Gastroesophageal sphincter (tissue), 4 donors: ENCODE results near the gene SPATA19. TPM values are rescaled to one million over a fixed set of nuclear protein-coding genes. Genes with fewer than 3 reads are reported as not detected.

Experiments
- ATAC-seq: fragments of 150-250 bp; one replicate; pipeline ENCODE4 v1.9.1; 2016; ENCODE audit warnings: mild to moderate bottlenecking, moderate library complexity
- H3K27ac ChIP-seq, 4 donors: fragments of 200-600 bp; sonication (generic) in 3 of 4; 1 replicate in 3 of 4; 2 replicates in 1 of 4; pipeline ENCODE4 v1.5.1; 2016 to 2019
- H3K27me3 ChIP-seq: fragments of 200-600 bp; sonication (generic); one replicate; pipeline ENCODE4 v1.5.1; 2019
- H3K36me3 ChIP-seq, 2 donors: fragments of 200-600 bp; sonication (generic); one replicate each; pipeline ENCODE4 v1.5.1; 2019; ENCODE audit warnings: control low read depth in 1 of 2
- H3K4me1 ChIP-seq, 3 donors: fragments of 200-600 bp; sonication (generic); 1 replicate in 2 of 3; 2 replicates in 1 of 3; pipeline ENCODE4 v1.5.1; 2016 to 2019; ENCODE audit warnings: control low read depth in 2 of 3
- H3K4me3 ChIP-seq, 2 donors: fragments of 200-600 bp; sonication (generic); one replicate each; pipeline ENCODE4 v1.5.1; 2019; ENCODE audit warnings: mild to moderate bottlenecking in 1 of 2, moderate library complexity in 1 of 2
- H3K9me3 ChIP-seq, 3 donors: fragments of 200-600 bp; sonication (generic); one replicate each; pipeline ENCODE4 v1.5.1; 2017 to 2019; ENCODE audit warnings: control low read depth in 2 of 3
- CTCF ChIP-seq, 4 experiments: fragments of 200-600 bp in 2 of 4; fragments of 450-650 bp in 2 of 4; sonication (generic) in 1 of 4; IDR thresholded peaks; one replicate each; pipeline ENCODE4 v1.5.1; 2017 to 2019; ENCODE audit warnings: antibody characterized with exemption in 4 of 4, mild to moderate bottlenecking in 2 of 4, moderate library complexity in 2 of 4
- EP300 ChIP-seq: sonication (generic); formaldehyde crosslinking; IDR thresholded peaks from one replicate; pipeline ENCODE4 v1.6.1; 2017; ENCODE audit warnings: antibody characterized with exemption, mild to moderate bottlenecking
- POLR2A ChIP-seq, 2 donors: fragments of 450-650 bp; IDR thresholded peaks; one replicate each; pipeline ENCODE4 v1.6.1; 2017; ENCODE audit warnings: antibody characterized with exemption in 2 of 2, mild to moderate bottlenecking in 2 of 2, moderate library complexity in 1 of 2
- POLR2AphosphoS5 ChIP-seq: sonication (generic); formaldehyde crosslinking; IDR thresholded peaks from one replicate; pipeline ENCODE4 v1.6.1; 2017; ENCODE audit warnings: antibody characterized with exemption
- WGBS, 2 donors: methylation state at CpG; one replicate each; pipeline ENCODE4 v1.1.5; 2018; ENCODE audit warnings: low coverage in 1 of 2; 5-methylcytosine and 5-hydroxymethylcytosine counted together
- total RNA-seq, 4 donors: library from RNA; depleted of rRNA; stranded (reverse); fragments of >200 nt; gene quantifications; one replicate each; pipeline ENCODE4 v1.1.0, GENCODE V29; 2016

Gene SPATA19
- total RNA-seq, 4 donors from 2014 or later: not detected

GRCh38 chr11:133819114-133819513, 26.2 kb downstream of the SPATA19 start:
- no peak overlapping the region for H3K4me3 ChIP-seq
- ATAC-seq: no peak

GRCh38 chr11:133818302-133818701, 27.0 kb downstream of the SPATA19 start:
- no peak for TF ChIP-seq POLR2A (IDR thresholded peaks at IDR 0.05)
- TF ChIP-seq CTCF (IDR thresholded peaks at IDR 0.05): no peak
- no peak for TF ChIP-seq POLR2AphosphoS5
- TF ChIP-seq EP300: no peak
- H3K4me1 ChIP-seq: no peaks in the 10 kb centered on the region
- no peak overlapping the region for H3K27ac ChIP-seq
- H3K4me3 ChIP-seq: no peak overlapping the region
- WGBS, 2 donors: 81 to 86% methylated on average over 5 to 8 of the region's 12 CpGs
- H3K36me3 ChIP-seq: no peaks in the 10 kb centered on the region
- H3K27me3 ChIP-seq: peaks cover 36% of the 10 kb centered on the region
- no peak for ATAC-seq
- H3K9me3 ChIP-seq: no peaks in the 10 kb centered on the region

More at GRCh38 chr11:133819114-133819513, 26.2 kb downstream of the SPATA19 start:
- TF ChIP-seq POLR2AphosphoS5: no peak
- no peak for TF ChIP-seq EP300
- TF ChIP-seq CTCF (IDR thresholded peaks at IDR 0.05): no peak
- no peak for TF ChIP-seq POLR2A (IDR thresholded peaks at IDR 0.05)
- Histone ChIP-seq H3K9me3 (no peaks in the 10 kb centered on the region), H3K4me1 (no peaks in the 10 kb centered on the region), H3K27me3 (peaks cover 30% of the 10 kb centered on the region), H3K36me3 (no peaks in the 10 kb centered on the region), H3K27ac (no peak overlapping the region)
- 78 to 83% methylated on average over 9 to 10 of the region's 10 CpGs for WGBS, 2 donors

GRCh38 chr11:133817449-133817848, 27.9 kb downstream of the SPATA19 start:
- Histone ChIP-seq H3K36me3 (no peaks in the 10 kb centered on the region), H3K4me3 (no peak overlapping the region), H3K27ac (no peak overlapping the region), H3K9me3 (no peaks in the 10 kb centered on the region), H3K4me1 (no peaks in the 10 kb centered on the region), H3K27me3 (peaks cover 42% of the 10 kb centered on the region)
- no peak for TF ChIP-seq EP300
- no peak for TF ChIP-seq POLR2AphosphoS5
- no peak for TF ChIP-seq POLR2A (IDR thresholded peaks at IDR 0.05)
- TF ChIP-seq CTCF (IDR thresholded peaks at IDR 0.05): no peak
- WGBS, 2 donors: 69% methylated on average over 2 of the region's 7 CpGs; no CpG with 5 or more reads in 1 of the 2 donors
- peak; percentile 41 for ATAC-seq

GRCh38 chr11:133816146-133816870, 29.0 kb downstream of the SPATA19 start:
- ATAC-seq: no peak
- TF ChIP-seq CTCF (IDR thresholded peaks at IDR 0.05) (no peak), POLR2AphosphoS5 (no peak), POLR2A (IDR thresholded peaks at IDR 0.05) (no peak), EP300 (no peak)
- H3K4me1 ChIP-seq: no peaks in the 10 kb centered on the region
- no peak overlapping the region for H3K4me3 ChIP-seq
- no peaks in the 10 kb centered on the region for H3K36me3 ChIP-seq
- no peak overlapping the region for H3K27ac ChIP-seq
- WGBS, 2 donors: 59 to 67% methylated on average over 1 to 5 of the region's 5 CpGs
- H3K9me3 ChIP-seq: no peaks in the 10 kb centered on the region
- H3K27me3 ChIP-seq: peaks cover 44% of the 10 kb centered on the region

- Histone ChIP-seq H3K27ac (no peak overlapping the region), H3K36me3 (no peaks in the 10 kb centered on the region), H3K27me3 (peaks cover 43% of the 10 kb centered on the region), H3K4me1 (no peaks in the 10 kb centered on the region), H3K4me3 (no peak overlapping the region), H3K9me3 (no peaks in the 10 kb centered on the region)
- WGBS, 2 donors: 48 to 50% methylated on average over 2 to 3 of the region's 5 CpGs
- no peak for ATAC-seq
- no peak for TF ChIP-seq CTCF (IDR thresholded peaks at IDR 0.05)
- TF ChIP-seq POLR2AphosphoS5: no peak
- TF ChIP-seq POLR2A (IDR thresholded peaks at IDR 0.05): no peak
- TF ChIP-seq EP300: no peak
Measured at GRCh38 chr11:133815636-133816035, 29.7 kb downstream of the SPATA19 start.
